ENCODE measurements around the gene TSKU.

DNA sequence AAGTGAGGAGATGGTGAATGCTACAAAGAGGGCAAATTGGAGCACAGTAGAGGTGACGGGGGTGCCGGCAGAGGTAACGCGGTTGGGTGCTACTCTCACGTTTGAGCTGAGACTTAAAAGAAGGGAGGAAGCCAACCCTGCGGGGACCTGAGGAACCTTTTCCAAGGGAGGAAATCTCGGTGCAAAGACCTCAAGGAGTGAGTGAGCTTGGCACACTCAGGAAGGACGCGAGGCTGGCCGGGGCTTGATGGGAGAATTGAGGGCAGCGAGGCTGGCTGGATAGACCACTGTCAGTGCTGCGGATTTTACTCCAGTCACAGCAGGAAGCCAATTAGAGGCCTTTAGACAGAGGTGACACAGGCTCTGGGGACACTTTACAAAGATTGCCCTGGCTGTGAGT is 25.0 kb downstream of the TSKU start:
- TF ChIP-seq, protein P1, sequence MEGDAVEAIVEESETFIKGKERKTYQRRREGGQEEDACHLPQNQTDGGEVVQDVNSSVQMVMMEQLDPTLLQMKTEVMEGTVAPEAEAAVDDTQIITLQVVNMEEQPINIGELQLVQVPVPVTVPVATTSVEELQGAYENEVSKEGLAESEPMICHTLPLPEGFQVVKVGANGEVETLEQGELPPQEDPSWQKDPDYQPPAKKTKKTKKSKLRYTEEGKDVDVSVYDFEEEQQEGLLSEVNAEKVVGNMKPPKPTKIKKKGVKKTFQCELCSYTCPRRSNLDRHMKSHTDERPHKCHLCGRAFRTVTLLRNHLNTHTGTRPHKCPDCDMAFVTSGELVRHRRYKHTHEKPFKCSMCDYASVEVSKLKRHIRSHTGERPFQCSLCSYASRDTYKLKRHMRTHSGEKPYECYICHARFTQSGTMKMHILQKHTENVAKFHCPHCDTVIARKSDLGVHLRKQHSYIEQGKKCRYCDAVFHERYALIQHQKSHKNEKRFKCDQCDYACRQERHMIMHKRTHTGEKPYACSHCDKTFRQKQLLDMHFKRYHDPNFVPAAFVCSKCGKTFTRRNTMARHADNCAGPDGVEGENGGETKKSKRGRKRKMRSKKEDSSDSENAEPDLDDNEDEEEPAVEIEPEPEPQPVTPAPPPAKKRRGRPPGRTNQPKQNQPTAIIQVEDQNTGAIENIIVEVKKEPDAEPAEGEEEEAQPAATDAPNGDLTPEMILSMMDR (conservative IDR thresholded peaks at IDR 0.05 in 1 of 2, IDR thresholded peaks at IDR 0.05 in 1 of 2; ENCODE audit: extremely low read depth in 1 of 2, insufficient read depth in 1 of 2, low read depth in 1 of 2, low read length in 2 of 2) = no peak
- TF ChIP-seq EZH2 (IDR thresholded peaks at IDR 0.05; ENCODE audit: borderline replicate concordance, low read length) = no peak
